ENCODE measurements around the gene CNOT4. TPM values are rescaled to one million over a fixed set of nuclear protein-coding genes. Genes with fewer than 3 reads are reported as not detected.

CNOT4 gene
- total RNA-seq, 2 experiments from 2014 or later: 17.7 to 22.6 TPM

DNA sequence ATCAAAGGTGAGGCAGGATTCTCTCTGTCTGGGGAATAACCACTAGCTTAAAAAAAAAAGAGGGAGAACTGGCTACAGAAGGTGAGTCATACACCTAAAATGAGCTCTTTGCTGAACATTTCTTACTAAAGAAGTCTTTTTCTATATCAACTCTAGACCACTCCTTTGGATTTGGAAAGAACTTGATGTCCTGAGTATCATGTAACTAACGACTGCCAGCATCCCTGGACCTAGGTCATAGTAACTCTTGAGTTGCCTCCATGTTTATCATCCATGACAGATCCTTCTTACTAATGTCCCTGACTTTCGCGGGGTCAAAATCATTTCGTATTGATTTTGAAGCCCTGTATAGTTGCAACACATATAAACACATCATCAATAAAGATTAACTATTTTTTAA is 89.1 kb downstream of the CNOT4 start:
- peaks cover 17% of the 10 kb centered on the region for H3K36me3 Mint-ChIP-seq (ENCODE audit: low read depth)
- intact Hi-C loops (cut with DNase I, micrococcal nuclease): no loop called here

DNA sequence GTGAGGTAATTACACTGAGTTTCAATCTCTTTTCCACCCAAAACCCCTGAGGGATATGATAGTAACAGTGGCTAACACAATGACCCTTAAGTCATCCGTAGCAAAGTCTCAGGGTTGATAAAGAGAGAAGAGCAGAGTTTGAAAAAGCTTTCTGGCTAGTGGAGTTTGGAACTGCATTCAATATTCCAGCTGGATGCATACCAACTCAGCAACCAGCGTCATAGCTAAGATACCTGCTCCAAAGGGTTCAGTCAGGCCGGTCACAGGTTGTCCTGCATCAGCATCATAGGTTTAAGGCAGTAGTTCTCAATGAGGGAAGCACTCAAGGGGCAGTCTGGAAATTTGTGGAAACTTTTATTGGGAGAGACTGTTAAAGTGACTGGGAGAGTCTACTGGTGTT is 93.5 kb downstream of the CNOT4 start:
- CTCF ChIA-PET: interaction anchor here (0.6 to 2.1 kb wide), 5 partner anchors 16 to 155 kb away, joined by 3 to 6 read pairs (median 3); no protein-coding TSS in a partner anchor
- intact Hi-C loops (cut with DNase I, micrococcal nuclease): loop anchor here in 1 of 2 experiments (5.0 kb wide), 1 partner anchor 134 kb away; no protein-coding TSS in a partner anchor
- no peak for ATAC-seq
- H3K4me1 Mint-ChIP-seq: peaks cover 6% of the 10 kb centered on the region
- no peaks in the 10 kb centered on the region for H3K27me3 Mint-ChIP-seq
- no peaks in the 10 kb centered on the region for H3K9me3 Mint-ChIP-seq (ENCODE audit: low read depth)
- POLR2A ChIA-PET: no interaction called here
- no peak for DNase-seq
- peaks cover 12% of the 10 kb centered on the region for H3K36me3 Mint-ChIP-seq (ENCODE audit: low read depth)
- H3K4me3 Mint-ChIP-seq: no peak overlapping the region
- H3K27ac Mint-ChIP-seq: no peak overlapping the region

More for the DNA sequence above, 89.1 kb downstream of the CNOT4 start:
- ChIA-PET POLR2A (interaction anchor here (0.6 kb wide), 1 partner anchor 87 kb away, joined by 3 read pairs; no protein-coding TSS in a partner anchor), CTCF (no interaction called here)
- no peak overlapping the region for H3K4me3 Mint-ChIP-seq
- H3K4me1 Mint-ChIP-seq: peaks cover 22% of the 10 kb centered on the region
- no peaks in the 10 kb centered on the region for H3K27me3 Mint-ChIP-seq
- H3K27ac Mint-ChIP-seq: no peak overlapping the region
- no peak for ATAC-seq
- H3K9me3 Mint-ChIP-seq (ENCODE audit: low read depth): no peaks in the 10 kb centered on the region
- DNase-seq: no peak

GRCh38 chr7:135414850-135415439 is 95.0 kb downstream of the CNOT4 start:
- no peak overlapping the region for H3K4me3 Mint-ChIP-seq
- intact Hi-C loops (cut with DNase I, micrococcal nuclease): loop anchor here in 1 of 2 experiments (1.0 to 5.0 kb wide), 3 partner anchors 94 to 144 kb away; no protein-coding TSS in a partner anchor
- H3K36me3 Mint-ChIP-seq (ENCODE audit: low read depth): peaks cover 10% of the 10 kb centered on the region
- DNase-seq: peak; percentile 49
- H3K4me1 Mint-ChIP-seq: peaks cover 5% of the 10 kb centered on the region
- H3K9me3 Mint-ChIP-seq (ENCODE audit: low read depth): no peaks in the 10 kb centered on the region
- ChIA-PET CTCF (interaction anchor here (1.0 to 2.1 kb wide), 7 partner anchors 14 to 230 kb away, joined by 3 to 6 read pairs (median 3); no protein-coding TSS in a partner anchor), POLR2A (no interaction called here)
- no peaks in the 10 kb centered on the region for H3K27me3 Mint-ChIP-seq
- ATAC-seq: peak; percentile 30
- H3K27ac Mint-ChIP-seq: no peak overlapping the region

- intact Hi-C loops (cut with DNase I, micrococcal nuclease): loop anchor here in 1 of 2 experiments (2.0 kb wide), 1 partner anchor 145 kb away; no protein-coding TSS in a partner anchor
- H3K27ac Mint-ChIP-seq: no peak overlapping the region
- no peak overlapping the region for H3K4me3 Mint-ChIP-seq
- H3K4me1 Mint-ChIP-seq: peaks cover 8% of the 10 kb centered on the region
- H3K9me3 Mint-ChIP-seq (ENCODE audit: low read depth): no peaks in the 10 kb centered on the region
- ATAC-seq: no peak
- no peak for DNase-seq
- CTCF ChIA-PET: interaction anchor here (0.7 to 1.7 kb wide), 4 partner anchors 39 to 133 kb away, joined by 3 to 5 read pairs (median 3); no protein-coding TSS in a partner anchor
- H3K27me3 Mint-ChIP-seq: no peaks in the 10 kb centered on the region
- peaks cover 11% of the 10 kb centered on the region for H3K36me3 Mint-ChIP-seq (ENCODE audit: low read depth)
- POLR2A ChIA-PET: no interaction called here
These were observed 95.7 kb downstream of the CNOT4 start for GRCh38 chr7:135414208-135414607.

GRCh38 chr7:135411098-135411497 is 98.8 kb downstream of the CNOT4 start:
- POLR2A ChIA-PET: no interaction called here
- CTCF ChIA-PET: interaction anchor here (0.6 to 1.5 kb wide), 2 partner anchors 136 to 943 kb away, joined by 4 to 5 read pairs; no protein-coding TSS in a partner anchor
- Mint-ChIP-seq H3K4me1 (peaks cover 8% of the 10 kb centered on the region), H3K4me3 (no peak overlapping the region), H3K27ac (no peak overlapping the region), H3K36me3 (ENCODE audit: low read depth) (peaks cover 19% of the 10 kb centered on the region), H3K9me3 (ENCODE audit: low read depth) (no peaks in the 10 kb centered on the region), H3K27me3 (no peaks in the 10 kb centered on the region)
- ATAC-seq (no peak), DNase-seq (no peak)
- intact Hi-C loops (cut with DNase I, micrococcal nuclease): no loop called here

DNA sequence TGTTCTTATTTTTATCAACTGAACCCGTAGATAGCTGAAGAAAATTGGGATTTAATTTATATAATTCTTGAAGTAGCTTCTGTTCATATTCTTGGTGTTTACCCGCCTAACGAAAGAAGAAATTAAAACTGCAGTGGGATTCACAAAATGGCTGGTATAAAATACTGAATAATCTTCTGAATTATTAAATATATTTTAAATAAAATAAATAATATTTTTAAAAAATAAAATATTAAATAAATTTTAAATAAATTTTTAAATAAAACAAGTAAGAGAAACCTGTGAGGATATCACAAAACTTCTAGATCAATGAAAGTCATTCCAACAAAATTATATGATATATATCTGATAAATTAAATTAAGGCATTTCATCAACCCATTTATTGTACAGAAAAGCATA is 99.4 kb downstream of the CNOT4 start:
- CTCF ChIA-PET: interaction anchor here (1.5 kb wide), 1 partner anchor 136 kb away, joined by 4 read pairs; no protein-coding TSS in a partner anchor
- intact Hi-C loops (cut with DNase I, micrococcal nuclease): no loop called here
- ATAC-seq: no peak

DNA sequence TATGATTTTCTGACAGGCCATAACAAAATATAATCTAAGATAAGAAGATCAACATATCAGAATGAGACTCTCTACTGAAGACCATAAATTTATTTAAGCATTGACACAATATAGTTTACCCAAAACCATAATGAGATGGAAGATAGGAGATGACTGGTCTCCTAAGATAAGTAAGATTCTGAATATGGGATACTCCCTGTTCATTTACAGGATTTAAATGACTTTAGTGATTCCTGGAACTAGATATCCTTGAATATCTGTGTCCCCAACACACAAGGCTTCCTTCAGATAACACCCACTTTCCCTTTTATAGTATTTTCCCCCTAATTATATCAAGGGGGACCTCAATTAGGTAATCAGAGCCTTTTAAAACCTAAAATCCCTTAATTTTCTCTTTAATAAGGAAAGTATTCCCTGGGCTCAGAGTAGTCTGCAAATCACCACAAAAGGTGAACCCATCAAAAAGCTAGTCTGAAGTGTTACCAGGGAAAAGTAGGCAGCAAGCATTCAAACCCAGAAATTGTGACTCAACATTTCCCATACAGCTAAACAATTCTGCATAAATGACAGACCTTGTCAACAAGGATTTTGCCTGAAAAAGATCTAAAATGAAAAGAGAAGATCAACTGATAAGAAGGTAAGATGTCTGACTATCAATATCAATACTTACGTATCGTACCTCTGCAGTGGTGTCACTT is 99.9 kb downstream of the CNOT4 start:
- CTCF ChIA-PET: interaction anchor here (1.5 kb wide), 1 partner anchor 135 kb away, joined by 4 read pairs; no protein-coding TSS in a partner anchor
- Mint-ChIP-seq H3K9me3 (ENCODE audit: low read depth) (no peaks in the 10 kb centered on the region), H3K4me1 (peaks cover 10% of the 10 kb centered on the region), H3K27ac (no peak overlapping the region), H3K27me3 (no peaks in the 10 kb centered on the region), H3K36me3 (ENCODE audit: low read depth) (peaks cover 19% of the 10 kb centered on the region), H3K4me3 (no peak overlapping the region)
- intact Hi-C loops (cut with DNase I, micrococcal nuclease): no loop called here
- no peak for DNase-seq
- peak; percentile 49 for ATAC-seq
- POLR2A ChIA-PET: no interaction called here

More for the DNA sequence above, 99.4 kb downstream of the CNOT4 start:
- no peak for DNase-seq
- peaks cover 19% of the 10 kb centered on the region for H3K36me3 Mint-ChIP-seq (ENCODE audit: low read depth)
- POLR2A ChIA-PET: no interaction called here
- H3K4me3 Mint-ChIP-seq: no peak overlapping the region
- H3K27me3 Mint-ChIP-seq: no peaks in the 10 kb centered on the region
- H3K9me3 Mint-ChIP-seq (ENCODE audit: low read depth): no peaks in the 10 kb centered on the region
- H3K4me1 Mint-ChIP-seq: peaks cover 10% of the 10 kb centered on the region
- H3K27ac Mint-ChIP-seq: no peak overlapping the region

GRCh38 chr7:135407884-135408283 is 102.0 kb downstream of the CNOT4 start:
- no peak overlapping the region for H3K4me3 Mint-ChIP-seq
- CTCF ChIA-PET: interaction anchor here (1.2 kb wide), 1 partner anchor 21 kb away, joined by 3 read pairs; no protein-coding TSS in a partner anchor
- POLR2A ChIA-PET: interaction anchor here (0.7 kb wide), 1 partner anchor 24 kb away, joined by 3 read pairs; no protein-coding TSS in a partner anchor
- DNase-seq: no peak
- H3K27ac Mint-ChIP-seq: no peak overlapping the region
- ATAC-seq: no peak
- H3K36me3 Mint-ChIP-seq (ENCODE audit: low read depth): peaks cover 17% of the 10 kb centered on the region
- H3K4me1 Mint-ChIP-seq: peaks cover 10% of the 10 kb centered on the region
- H3K27me3 Mint-ChIP-seq: no peaks in the 10 kb centered on the region
- no peaks in the 10 kb centered on the region for H3K9me3 Mint-ChIP-seq (ENCODE audit: low read depth)
- intact Hi-C loops (cut with DNase I, micrococcal nuclease): no loop called here

DNA sequence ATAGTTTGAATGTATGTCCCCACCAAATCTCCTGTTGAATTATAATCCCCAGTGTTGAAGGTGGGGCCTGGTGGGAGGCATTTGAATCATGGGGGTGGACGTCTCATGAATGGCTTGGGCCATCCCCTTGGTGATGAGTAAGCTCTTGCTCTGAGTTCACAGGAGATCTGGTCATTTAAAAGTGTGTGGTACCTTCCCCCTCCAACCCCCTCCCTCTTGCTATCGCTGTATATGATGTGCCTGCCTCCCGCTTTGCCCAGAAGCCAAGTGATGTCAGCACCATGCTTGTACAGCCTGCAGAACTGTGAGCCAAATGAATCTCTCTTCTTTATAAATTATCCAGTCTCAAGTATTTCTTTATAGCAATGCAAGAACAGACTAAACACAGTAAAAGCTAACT is 103.0 kb downstream of the CNOT4 start:
- Mint-ChIP-seq H3K27ac (no peak overlapping the region), H3K27me3 (no peaks in the 10 kb centered on the region), H3K4me3 (no peak overlapping the region), H3K4me1 (peaks cover 10% of the 10 kb centered on the region), H3K9me3 (ENCODE audit: low read depth) (no peaks in the 10 kb centered on the region), H3K36me3 (ENCODE audit: low read depth) (peaks cover 17% of the 10 kb centered on the region)
- POLR2A ChIA-PET: no interaction called here
- intact Hi-C loops (cut with DNase I, micrococcal nuclease): no loop called here
- ATAC-seq: peak; percentile 23
- DNase-seq: no peak
- CTCF ChIA-PET: interaction anchor here (0.7 kb wide), 1 partner anchor 199 kb away, joined by 3 read pairs; no protein-coding TSS in a partner anchor

- DNase-seq: no peak
These were observed 103.9 kb downstream of the CNOT4 start for GRCh38 chr7:135405969-135406368.

DNA sequence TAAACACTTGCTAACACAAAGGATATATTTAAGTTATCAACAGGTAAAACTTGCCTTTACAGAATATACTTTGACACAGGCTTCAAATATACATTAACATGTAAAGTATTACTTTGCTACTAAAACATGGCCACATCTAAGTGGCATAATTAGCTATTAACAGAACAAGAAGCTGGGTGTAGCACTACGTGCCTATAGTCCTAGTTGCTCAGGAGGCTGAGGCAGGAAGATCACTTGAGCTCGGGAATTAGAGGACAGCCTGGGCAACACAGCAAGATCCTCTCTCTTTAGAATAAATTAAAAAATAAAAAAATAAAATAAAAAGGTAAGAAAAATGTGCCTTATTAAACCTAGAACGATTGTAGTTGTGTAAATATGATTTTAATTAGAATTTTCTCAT is 106.6 kb downstream of the CNOT4 start:
- H3K4me3 Mint-ChIP-seq: no peak overlapping the region
- intact Hi-C loops (cut with DNase I, micrococcal nuclease): no loop called here
- no peak overlapping the region for H3K27ac Mint-ChIP-seq
- ATAC-seq (no peak), DNase-seq (no peak)
- peaks cover 2% of the 10 kb centered on the region for H3K4me1 Mint-ChIP-seq
- ChIA-PET CTCF (no interaction called here), POLR2A (no interaction called here)
- H3K9me3 Mint-ChIP-seq (ENCODE audit: low read depth): no peaks in the 10 kb centered on the region
- H3K27me3 Mint-ChIP-seq: no peaks in the 10 kb centered on the region
- H3K36me3 Mint-ChIP-seq (ENCODE audit: low read depth): peaks cover 6% of the 10 kb centered on the region

More at GRCh38 chr7:135405969-135406368, 103.9 kb downstream of the CNOT4 start:
- intact Hi-C loops (cut with DNase I, micrococcal nuclease): no loop called here
- ATAC-seq: no peak
- Mint-ChIP-seq H3K9me3 (ENCODE audit: low read depth) (no peaks in the 10 kb centered on the region), H3K27me3 (no peaks in the 10 kb centered on the region), H3K36me3 (ENCODE audit: low read depth) (peaks cover 17% of the 10 kb centered on the region), H3K4me3 (no peak overlapping the region), H3K4me1 (peaks cover 10% of the 10 kb centered on the region), H3K27ac (no peak overlapping the region)
- ChIA-PET CTCF (no interaction called here), POLR2A (interaction anchor here (0.5 kb wide), 1 partner anchor 158 kb away, joined by 3 read pairs; no protein-coding TSS in a partner anchor)
